WTC11 (cell line): ENCODE results near the gene CTBP1.

ENCODE experiments used
- AFF4 ChIP-seq: sonication (generic); formaldehyde crosslinking; IDR thresholded peaks from 2 replicates; pipeline ENCODE4 v1.8.1; 2023; ENCODE audit warnings: mild to moderate bottlenecking, missing genetic modification reagents, borderline replicate concordance
- ATF3 ChIP-seq: sonication (generic); formaldehyde crosslinking; conservative IDR thresholded peaks from 2 replicates; pipeline ENCODE4 v1.8.1; 2022; ENCODE audit warnings: mild to moderate bottlenecking, missing genetic modification reagents
- ATF6 ChIP-seq: sonication (generic); formaldehyde crosslinking; IDR thresholded peaks from 2 replicates; pipeline ENCODE4 v1.8.1; 2023; ENCODE audit warnings: mild to moderate bottlenecking, missing genetic modification reagents
- CTCF ChIP-seq: fragments of 200-600 bp; IDR thresholded peaks from 2 replicates; pipeline ENCODE4 v1.8.0; 2022; ENCODE audit warnings: antibody characterized with exemption
- FOXJ3 ChIP-seq: sonication (generic); formaldehyde crosslinking; IDR thresholded peaks from 2 replicates; pipeline ENCODE4 v1.9.0; 2021; ENCODE audit warnings: missing genetic modification reagents, mild to moderate bottlenecking, borderline replicate concordance
- FOXP1 ChIP-seq: sonication (generic); formaldehyde crosslinking; IDR thresholded peaks from 2 replicates; pipeline ENCODE4 v1.8.0; 2022; ENCODE audit warnings: missing genetic modification reagents, mild to moderate bottlenecking, moderate library complexity, borderline replicate concordance
- GRHL2 ChIP-seq: fragments of 250-450 bp; sonication (Bioruptor Pico); IDR thresholded peaks from 2 replicates; pipeline ENCODE4 v1.8.0; 2022; ENCODE audit warnings: mild to moderate bottlenecking, moderate library complexity; ENCODE audit not compliant: insufficient replicate concordance, severe bottlenecking
- MXD4 ChIP-seq: fragments of 250-450 bp; sonication (Bioruptor Pico); IDR thresholded peaks from 2 replicates; pipeline ENCODE4 v1.8.0; 2021; ENCODE audit warnings: mild to moderate bottlenecking, moderate library complexity, borderline replicate concordance
- NFYB ChIP-seq: sonication (generic); formaldehyde crosslinking; conservative IDR thresholded peaks from 2 replicates; pipeline ENCODE4 v1.8.0; 2022; ENCODE audit warnings: low read depth, missing genetic modification reagents
- NR1H2 ChIP-seq: sonication (generic); formaldehyde crosslinking; IDR thresholded peaks from 2 replicates; pipeline ENCODE4 v1.9.0; 2021; ENCODE audit warnings: mild to moderate bottlenecking, moderate library complexity, missing genetic modification reagents
- TEAD4 ChIP-seq: sonication (generic); formaldehyde crosslinking; IDR thresholded peaks from 2 replicates; pipeline ENCODE4 v1.8.0; 2022; ENCODE audit warnings: mild to moderate bottlenecking, missing genetic modification reagents
- USF2 ChIP-seq: sonication (generic); formaldehyde crosslinking; IDR thresholded peaks from 2 replicates; pipeline ENCODE4 v1.8.1; 2023; ENCODE audit warnings: mild to moderate bottlenecking, missing genetic modification reagents, moderate library complexity

- TF ChIP-seq CTCF (no peak), ATF3 (CRISPR knock-in tag) (no peak), AFF4 (CRISPR knock-in tag) (no peak), ATF6 (CRISPR knock-in tag) (no peak), NR1H2 (no peak), USF2 (CRISPR knock-in tag) (no peak), FOXJ3 (CRISPR knock-in tag) (no peak), FOXP1 (CRISPR knock-in tag) (no peak), TEAD4 (no peak), NFYB (no peak), MXD4 (no peak), GRHL2 (CRISPR knock-in tag) (no peak)
Observed at GRCh38 chr4:1244081-1244977, 4.6 kb downstream of the CTBP1 start.
